IPS-NIHi11 (cell line): ENCODE data around the gene BTBD17.

ENCODE experiments used
- DNase-seq: peaks from one replicate; pipeline ENCODE4 v3.0.0; 2012; ENCODE audit warnings: mixed read lengths, low spot score

BTBD17 gene

GRCh38 chr17:74358697-74359096, 3.0 kb downstream of the BTBD17 start:
- no peak for DNase-seq

- no peak for DNase-seq
Measured at GRCh38 chr17:74357466-74357809, 4.2 kb downstream of the BTBD17 start.

GRCh38 chr17:74356646-74357465, 4.8 kb downstream of the BTBD17 start:
- DNase-seq, result peak; percentile 82

DNA sequence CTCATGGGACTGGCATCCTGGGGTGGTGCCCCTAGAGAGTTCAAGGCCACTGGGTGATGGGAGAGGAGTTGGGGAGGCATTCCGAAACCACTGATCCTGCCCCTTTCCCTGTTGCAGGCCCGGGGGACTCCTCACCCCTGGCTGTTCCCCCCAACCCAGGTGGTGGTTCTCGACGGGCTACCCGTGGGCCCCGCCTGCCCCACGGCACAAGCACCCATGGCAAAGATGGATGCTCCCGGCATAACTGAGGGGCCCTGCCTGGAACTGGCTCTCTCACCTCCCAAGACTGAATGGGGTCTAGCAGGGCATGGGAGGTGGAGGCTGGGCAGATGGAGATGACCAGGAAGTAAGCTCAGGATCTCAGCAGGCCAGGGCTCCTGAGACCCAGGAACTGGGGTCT, 6.6 kb downstream of the BTBD17 start:
- no peak for DNase-seq

- no peak for DNase-seq
Measured at GRCh38 chr17:74354561-74354960, 7.1 kb downstream of the BTBD17 start.

- peak; percentile 89 for DNase-seq
Measured at GRCh38 chr17:74354123-74354522, 7.5 kb downstream of the BTBD17 start.

GRCh38 chr17:74353446-74354060, 8.1 kb downstream of the BTBD17 start:
- no peak for DNase-seq

GRCh38 chr17:74351552-74352210, 10.0 kb downstream of the BTBD17 start:
- peak; percentile 87 for DNase-seq

DNA sequence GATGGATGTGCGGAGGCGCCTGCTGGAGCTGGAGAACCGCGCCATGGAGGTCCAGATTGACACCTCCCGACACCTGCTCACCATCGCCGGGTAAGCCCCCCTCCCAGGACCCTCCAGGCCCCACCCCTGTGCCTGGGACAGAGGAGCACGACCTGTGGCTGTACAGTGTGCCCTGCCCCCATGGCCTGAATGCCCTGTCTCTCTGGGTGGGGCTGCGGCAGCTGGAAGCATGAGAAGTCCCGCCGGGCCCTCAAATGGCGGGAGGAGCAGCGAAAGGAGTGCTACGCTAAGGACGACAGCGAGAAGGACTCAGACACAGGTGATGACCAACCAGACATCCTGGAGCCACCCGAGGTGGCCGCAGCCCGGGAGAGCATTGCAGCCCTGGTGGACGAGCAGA, 11.2 kb downstream of the BTBD17 start:
- no peak for DNase-seq

DNA sequence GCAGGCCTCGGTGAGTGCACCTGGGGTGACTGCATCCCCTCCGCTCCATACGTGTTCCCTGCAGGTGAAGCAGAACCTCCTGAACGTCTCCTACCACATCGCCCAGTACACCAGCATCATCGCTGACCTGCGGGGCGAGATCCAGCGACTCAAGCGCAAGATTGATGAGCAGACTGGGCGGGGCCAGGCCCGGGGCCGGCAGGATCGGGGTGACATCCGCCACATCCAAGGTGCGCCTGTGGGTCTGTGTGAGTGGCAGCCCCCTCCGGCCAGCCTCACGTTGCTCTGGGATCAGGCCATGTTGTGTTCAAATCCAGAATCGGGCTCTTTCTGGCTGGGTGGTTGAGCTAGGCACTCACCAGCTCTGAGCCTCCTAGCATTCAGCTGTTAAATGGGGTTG, 12.5 kb downstream of the BTBD17 start:
- DNase-seq, result no peak

DNA sequence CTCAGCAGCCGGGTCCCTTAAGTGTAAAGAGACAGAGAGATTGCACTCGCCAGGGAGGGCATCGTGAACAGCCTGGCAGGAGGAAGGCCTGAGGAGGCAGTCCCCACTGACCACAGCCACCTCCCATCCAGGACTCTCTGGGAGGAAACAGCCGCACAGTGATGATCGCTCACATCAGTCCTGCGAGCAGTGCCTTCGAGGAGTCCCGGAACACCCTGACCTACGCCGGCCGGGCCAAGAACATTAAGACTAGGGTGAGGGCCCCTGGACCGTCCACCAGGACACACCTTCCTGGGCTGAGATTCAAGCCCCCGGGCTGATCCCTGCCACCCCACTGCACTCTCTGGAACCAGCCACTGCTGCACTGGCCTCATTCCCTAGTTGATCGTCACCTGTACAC, 14.0 kb downstream of the BTBD17 start:
- DNase-seq, result no peak

GRCh38 chr17:74345433-74346241, 16.0 kb downstream of the BTBD17 start:
- no peak for DNase-seq

- no peak for DNase-seq
Measured at GRCh38 chr17:74344658-74345057, 17.0 kb downstream of the BTBD17 start.

DNA sequence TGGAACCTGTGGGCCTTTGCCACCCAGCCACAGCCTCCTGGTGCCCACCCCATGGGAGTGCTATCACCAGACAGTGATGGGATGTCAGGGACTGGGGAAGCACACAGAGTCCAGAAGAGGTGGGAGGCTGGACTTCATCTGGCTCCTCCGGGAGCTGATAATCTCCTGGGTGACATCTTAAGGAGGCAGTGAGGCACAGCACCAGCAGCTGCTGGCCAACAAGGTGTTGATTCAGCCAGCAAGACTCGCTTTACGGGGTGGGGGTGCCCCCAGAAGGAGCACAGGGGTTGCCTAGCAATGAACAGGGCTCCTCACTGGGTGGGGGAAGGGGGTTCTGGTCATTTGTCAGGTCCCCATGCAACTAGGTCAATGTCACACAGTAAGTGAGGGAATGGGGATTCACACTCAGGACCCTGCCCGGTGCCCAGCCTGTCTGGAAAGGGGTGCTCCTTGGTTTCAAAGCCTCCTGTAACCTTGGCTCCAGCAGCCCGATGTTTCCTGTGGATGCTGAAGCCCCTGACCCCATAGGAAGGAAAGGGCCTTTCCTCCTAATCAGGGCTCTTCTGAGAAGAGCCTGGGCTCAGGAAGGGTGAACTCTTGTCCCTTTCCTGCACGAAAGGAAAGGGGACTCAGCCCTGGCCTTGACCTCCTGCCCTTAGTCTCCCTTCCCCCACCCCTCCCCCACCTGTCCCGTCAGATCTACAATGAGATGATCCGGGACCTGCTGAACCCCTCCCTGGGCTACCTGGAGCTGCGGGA, 18.0 kb downstream of the BTBD17 start:
- no peak for DNase-seq

GRCh38 chr17:74343121-74343520, 18.5 kb downstream of the BTBD17 start:
- no peak for DNase-seq

DNA sequence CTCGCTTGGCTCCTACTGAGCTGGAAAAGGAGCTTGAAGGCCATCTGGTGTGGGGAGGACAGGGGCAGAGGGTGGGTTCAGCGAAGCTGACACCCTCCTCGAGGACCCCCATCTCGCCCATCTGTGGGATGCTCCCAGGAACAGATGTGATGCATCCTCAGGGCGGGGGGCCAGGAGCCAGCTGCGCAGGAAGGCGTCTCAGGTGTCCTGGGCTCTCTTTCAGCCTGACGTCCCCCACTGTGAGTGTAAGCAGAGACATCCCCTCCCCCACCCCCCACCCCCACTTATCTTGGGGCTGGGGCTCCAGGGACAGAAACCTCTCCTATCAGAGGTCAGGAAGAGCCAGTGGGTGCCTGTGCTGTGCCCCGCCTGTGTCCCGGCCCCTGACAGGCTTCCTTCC, 19.4 kb downstream of the BTBD17 start:
- DNase-seq, result no peak

GRCh38 chr17:74340470-74341023, 21.1 kb downstream of the BTBD17 start:
- DNase-seq, result no peak

GRCh38 chr17:74339537-74340195, 22.0 kb downstream of the BTBD17 start:
- no peak for DNase-seq

DNA sequence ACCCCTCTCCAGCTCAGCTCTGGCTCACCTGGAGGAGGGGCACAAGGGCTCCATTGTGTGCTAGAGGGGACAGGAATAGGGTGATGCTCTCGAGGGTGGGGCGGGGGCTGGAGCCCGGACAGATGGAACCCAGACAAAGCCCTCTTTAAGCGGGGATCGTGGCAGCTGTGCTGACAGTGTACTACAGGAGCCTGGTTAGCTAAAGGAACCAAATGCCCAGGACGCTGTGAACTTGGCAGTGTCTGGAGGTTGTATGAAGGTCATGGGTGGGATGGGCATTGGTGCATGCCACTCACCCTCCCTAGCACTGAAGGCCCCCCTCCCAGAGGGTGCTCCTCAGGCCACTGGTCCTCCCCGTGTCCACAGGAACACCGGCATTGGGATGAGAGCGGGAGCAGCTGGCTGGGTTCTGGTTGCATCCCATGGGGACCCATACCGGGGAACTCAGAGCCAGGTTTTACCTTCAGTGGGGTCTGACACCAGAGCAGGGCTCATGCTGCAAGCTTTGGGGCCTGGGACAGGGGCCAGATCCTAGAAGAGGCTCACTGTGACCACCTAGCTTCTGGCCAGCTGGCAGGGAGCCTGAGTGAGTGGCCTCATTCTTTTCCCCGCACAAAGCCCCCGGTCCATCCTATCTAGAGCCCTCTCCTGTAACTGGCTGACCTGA, 23.7 kb downstream of the BTBD17 start:
- DNase-seq, result no peak

GRCh38 chr17:74336307-74336706, 25.4 kb downstream of the BTBD17 start:
- DNase-seq, result no peak
